ENCODE measurements around the gene OR52M1.

- TF ChIP-seq CTCF (IDR thresholded peaks at IDR 0.05) (no peak), POLR2A (IDR thresholded peaks at IDR 0.05) (no peak)
Measured at GRCh38 chr11:4547416-4547815, 2.4 kb downstream of the OR52M1 start.

All from adrenal gland (tissue), 5 donors.